Stomach smooth muscle (tissue), 2 donors: ENCODE data around the gene NPPC.

Experiments
- H3K27ac ChIP-seq: one replicate; pipeline ENCODE4 v1.7.0; 2013; ENCODE audit warnings: mild to moderate bottlenecking, low read length, inconsistent platforms
- H3K27me3 ChIP-seq, 2 donors: one replicate each; pipeline ENCODE4 v1.7.0; 2013; ENCODE audit warnings: low read length in 2 of 2; ENCODE audit not compliant: insufficient read depth in 2 of 2, control insufficient read depth in 1 of 2
- H3K36me3 ChIP-seq, 2 donors: one replicate each; pipeline ENCODE4 v1.7.0; 2013; ENCODE audit warnings: low read length in 2 of 2; ENCODE audit not compliant: control insufficient read depth in 2 of 2, insufficient read depth in 2 of 2
- H3K4me1 ChIP-seq: one replicate; pipeline ENCODE4 v1.7.0; 2013; ENCODE audit warnings: low read length; ENCODE audit not compliant: control insufficient read depth, insufficient read depth
- H3K4me3 ChIP-seq, 2 donors: one replicate each; pipeline ENCODE4 v1.7.0; 2013; ENCODE audit warnings: low read length in 2 of 2
- H3K9ac ChIP-seq, 2 donors: one replicate each; pipeline ENCODE4 v1.7.0; 2013; ENCODE audit warnings: low read length in 2 of 2, mild to moderate bottlenecking in 1 of 2
- H3K9me3 ChIP-seq, 2 donors: one replicate each; pipeline ENCODE4 v1.7.0; 2013; ENCODE audit warnings: low read length in 2 of 2; ENCODE audit not compliant: control insufficient read depth in 2 of 2
- donor health status: healthy.
- donor health status: Pancreatic carcinoma.

The NPPC gene, protein sequence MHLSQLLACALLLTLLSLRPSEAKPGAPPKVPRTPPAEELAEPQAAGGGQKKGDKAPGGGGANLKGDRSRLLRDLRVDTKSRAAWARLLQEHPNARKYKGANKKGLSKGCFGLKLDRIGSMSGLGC

DNA sequence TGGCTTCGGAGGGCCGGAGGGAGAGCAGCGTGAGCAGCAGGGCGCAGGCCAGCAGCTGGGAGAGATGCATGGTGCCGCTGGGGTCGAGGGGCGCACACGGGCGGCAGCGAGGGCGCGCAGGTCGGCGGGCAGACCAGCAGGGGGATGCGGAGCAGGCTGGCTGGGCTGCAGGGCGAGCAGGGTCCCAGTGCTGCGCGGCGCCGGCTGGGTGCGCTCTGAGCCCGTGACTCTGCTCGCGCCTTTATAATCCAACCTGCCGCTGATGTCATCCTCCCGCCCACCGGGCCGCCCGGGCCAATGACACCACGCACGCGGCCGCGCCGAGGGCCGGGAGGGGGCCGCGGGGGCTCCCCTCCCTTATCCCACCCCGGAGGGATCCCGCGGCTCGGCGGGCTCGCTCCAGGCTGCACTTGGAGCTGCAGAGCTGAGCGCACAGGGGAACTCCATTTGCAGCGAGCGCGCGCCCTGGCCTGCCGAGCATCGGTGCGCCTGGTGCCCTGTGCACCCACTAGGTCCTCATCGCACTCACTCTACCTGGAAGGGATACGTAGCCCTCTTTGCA lies at the start of gene NPPC:
Gene NPPC, minus strand, starts transcription at position 217 of the 562 bp plus-strand sequence. Its CDS starts 147 bp downstream, at position 70.
- peaks cover 55 to 58% of the 10 kb centered on the region in 2 donors for H3K27me3 ChIP-seq
- H3K9ac ChIP-seq = no peak within 1 kb of the TSS

GRCh38 chr2:231975001-231975400 lies 48.8 kb upstream of the NPPC start:
- H3K4me1 ChIP-seq = no peaks in the 10 kb centered on the region
- H3K36me3 ChIP-seq = no peaks in the 10 kb centered on the region
- no peaks in the 10 kb centered on the region for H3K9me3 ChIP-seq
- no peak overlapping the region for H3K4me3 ChIP-seq
- H3K27me3 ChIP-seq = no peaks in the 10 kb centered on the region
- H3K27ac ChIP-seq = no peak overlapping the region
- H3K9ac ChIP-seq = no peak overlapping the region

More for the DNA sequence above, at the start of gene NPPC:
- Histone ChIP-seq H3K27ac (no peak within 1 kb of the TSS), H3K9me3 (no peaks in the 10 kb centered on the region), H3K4me3 (peak within 1 kb of the TSS; percentile 59 to 74), H3K4me1 (peaks cover 40% of the 10 kb centered on the region), H3K36me3 (no peaks in the 10 kb centered on the region)

- Histone ChIP-seq H3K9ac (no peak overlapping the region), H3K27ac (no peak overlapping the region), H3K4me3 (no peak overlapping the region), H3K4me1 (no peaks in the 10 kb centered on the region), H3K27me3 (no peaks in the 10 kb centered on the region), H3K9me3 (no peaks in the 10 kb centered on the region), H3K36me3 (no peaks in the 10 kb centered on the region)
These were observed 44.3 kb upstream of the NPPC start for GRCh38 chr2:231970461-231970860.

DNA sequence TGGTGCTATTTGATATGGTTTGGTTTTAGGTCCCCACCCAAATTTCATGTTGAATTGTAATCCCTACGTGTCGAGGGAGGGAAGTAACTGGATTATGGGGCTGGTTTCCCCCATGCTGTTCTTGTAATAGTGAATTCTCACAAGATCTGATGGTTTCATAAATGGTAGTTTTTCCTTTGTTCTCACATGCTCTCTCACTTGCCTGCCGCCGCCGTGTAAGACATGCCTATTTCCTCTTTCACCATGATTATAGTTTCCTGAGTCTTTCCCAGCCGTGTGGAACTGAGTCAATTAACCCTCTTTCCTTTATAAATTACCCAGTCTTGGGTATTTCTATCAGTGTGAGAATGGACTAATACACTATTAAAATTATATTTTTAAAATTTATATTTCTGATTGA lies 42.6 kb upstream of the NPPC start:
- H3K9ac ChIP-seq = no peak overlapping the region
- no peak overlapping the region for H3K27ac ChIP-seq
- H3K4me3 ChIP-seq = no peak overlapping the region
- no peaks in the 10 kb centered on the region for H3K9me3 ChIP-seq
- no peaks in the 10 kb centered on the region for H3K4me1 ChIP-seq
- no peaks in the 10 kb centered on the region for H3K36me3 ChIP-seq
- H3K27me3 ChIP-seq = no peaks in the 10 kb centered on the region

- Histone ChIP-seq H3K9me3 (no peaks in the 10 kb centered on the region), H3K27ac (no peak overlapping the region), H3K36me3 (no peaks in the 10 kb centered on the region), H3K4me3 (no peak overlapping the region), H3K9ac (no peak overlapping the region), H3K4me1 (no peaks in the 10 kb centered on the region), H3K27me3 (no peaks in the 10 kb centered on the region)
These were observed 40.7 kb upstream of the NPPC start for GRCh38 chr2:231966886-231967285.

DNA sequence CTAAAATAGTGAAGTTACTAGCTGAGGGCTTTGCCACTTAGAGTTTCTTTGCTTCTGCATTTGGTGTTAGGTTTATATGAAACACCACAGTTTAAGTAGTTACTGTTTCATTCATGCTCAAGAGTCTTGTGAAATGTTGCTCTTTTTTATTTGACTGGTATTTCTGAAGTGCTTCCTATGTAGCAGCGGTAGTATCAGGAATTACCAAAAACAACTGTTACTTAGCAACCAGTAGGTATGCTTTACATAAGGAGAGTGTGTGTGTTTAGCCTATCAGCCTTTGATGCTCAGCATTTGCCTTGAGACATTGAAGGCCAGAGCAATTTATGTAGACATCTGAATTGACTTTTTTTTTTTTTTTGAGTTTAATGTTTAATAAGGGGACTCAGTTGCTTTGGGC lies 38.9 kb upstream of the NPPC start:
- H3K9me3 ChIP-seq = no peaks in the 10 kb centered on the region
- no peak overlapping the region for H3K9ac ChIP-seq
- H3K27me3 ChIP-seq = no peaks in the 10 kb centered on the region
- peaks cover 6% of the 10 kb centered on the region for H3K4me1 ChIP-seq
- no peaks in the 10 kb centered on the region for H3K36me3 ChIP-seq
- H3K4me3 ChIP-seq = no peak overlapping the region
- H3K27ac ChIP-seq = no peak overlapping the region

GRCh38 chr2:231961349-231962166 lies 35.4 kb upstream of the NPPC start, which contains the start of gene DIS3L2:
DIS3L2 (plus strand) TSS chr2:231961713; CDS start chr2:232014928, 53,215 bp downstream.
- no peaks in the 10 kb centered on the region for H3K36me3 ChIP-seq
- H3K27ac ChIP-seq = peak within 1 kb of the TSS; percentile 67
- H3K4me1 ChIP-seq = peaks cover 6% of the 10 kb centered on the region
- no peaks in the 10 kb centered on the region for H3K9me3 ChIP-seq
- H3K4me3 ChIP-seq = peak within 1 kb of the TSS; percentile 96 to 99
- no peaks in the 10 kb centered on the region for H3K27me3 ChIP-seq
- H3K9ac ChIP-seq = peak within 1 kb of the TSS; percentile 86 to 89

GRCh38 chr2:231960810-231961348 lies 34.7 kb upstream of the NPPC start:
- Histone ChIP-seq H3K27me3 (no peaks in the 10 kb centered on the region), H3K4me3 (peak overlapping the region; percentile 96 to 99), H3K9ac (peak overlapping the region; percentile 78 to 86), H3K27ac (peak overlapping the region; percentile 67), H3K4me1 (peaks cover 6% of the 10 kb centered on the region), H3K36me3 (no peaks in the 10 kb centered on the region), H3K9me3 (no peaks in the 10 kb centered on the region)

DNA sequence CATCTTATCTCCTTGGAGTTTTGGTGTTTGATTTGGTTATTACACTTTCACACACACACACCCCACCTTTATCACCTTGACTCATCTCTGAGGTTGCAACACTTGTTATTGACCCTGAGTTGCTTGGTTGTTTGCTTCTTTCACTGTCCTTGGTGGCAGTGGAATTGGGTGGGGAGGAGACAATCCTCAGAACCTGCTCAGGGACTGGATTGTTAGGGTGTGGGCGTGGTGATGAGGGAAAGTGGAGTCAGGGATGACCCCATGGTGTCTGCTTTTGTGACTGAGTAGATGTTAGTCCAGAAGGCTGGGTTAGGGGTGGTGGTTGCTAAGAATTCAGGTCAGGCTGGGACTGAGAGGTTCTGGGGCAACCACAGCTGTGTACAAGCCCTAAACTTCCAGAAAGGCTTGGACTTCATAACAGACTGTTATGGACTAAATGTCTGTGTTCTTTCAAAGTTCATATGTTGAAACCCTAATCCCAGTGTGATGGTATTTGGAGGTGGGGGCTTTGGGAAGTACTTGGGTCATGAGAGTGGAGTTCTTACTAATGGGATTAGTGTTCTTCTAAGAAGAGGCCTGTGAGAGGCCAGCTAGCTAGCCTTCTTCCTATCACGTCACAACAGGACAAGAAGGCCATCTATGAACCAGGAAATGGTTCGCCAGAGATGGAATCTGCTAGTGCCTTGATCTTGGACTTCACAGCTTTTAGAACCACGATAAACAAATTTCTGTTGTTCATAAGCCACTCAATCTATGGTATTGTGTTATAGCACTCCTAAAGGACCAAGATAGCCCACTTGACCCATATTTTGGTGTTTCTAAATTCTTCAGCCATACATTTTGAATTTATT lies 31.9 kb upstream of the NPPC start:
- H3K9me3 ChIP-seq = no peaks in the 10 kb centered on the region
- no peak overlapping the region for H3K27ac ChIP-seq
- no peak overlapping the region for H3K9ac ChIP-seq
- no peaks in the 10 kb centered on the region for H3K27me3 ChIP-seq
- no peak overlapping the region for H3K4me3 ChIP-seq
- H3K4me1 ChIP-seq = peaks cover 6% of the 10 kb centered on the region
- no peaks in the 10 kb centered on the region for H3K36me3 ChIP-seq

DNA sequence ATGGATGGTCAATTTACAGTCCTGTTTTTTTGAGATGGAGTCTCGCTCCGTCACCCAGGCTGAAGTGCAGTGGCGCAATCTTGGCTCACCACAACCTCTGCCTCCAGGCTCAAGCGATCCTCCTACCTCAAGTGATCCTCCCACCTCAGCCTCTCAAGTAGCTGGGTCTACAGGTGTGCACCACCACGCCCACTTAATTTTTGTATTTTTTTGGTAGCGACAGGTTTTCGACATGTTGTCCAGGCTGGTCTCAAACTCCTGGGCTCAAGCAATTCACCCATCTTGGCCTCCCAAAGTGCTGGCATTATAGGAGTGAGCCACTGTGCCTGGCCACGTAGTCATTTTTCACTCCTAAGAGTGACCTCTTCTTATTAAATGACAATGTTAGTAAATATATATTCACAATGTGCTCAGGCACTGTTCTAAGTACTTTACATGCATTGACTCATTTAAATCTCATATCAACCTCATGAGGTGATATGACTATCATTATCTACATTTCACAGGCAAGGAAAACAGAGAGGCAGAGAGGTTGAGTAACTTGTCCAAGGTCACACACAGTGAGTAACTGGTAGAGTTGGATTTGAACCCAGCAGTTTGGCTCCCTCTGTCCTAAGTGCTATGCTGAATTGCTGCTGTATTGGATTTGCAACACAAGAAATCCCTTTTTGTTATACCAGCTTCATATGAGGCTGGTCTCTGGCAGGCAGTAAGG lies 29.7 kb upstream of the NPPC start:
- no peaks in the 10 kb centered on the region for H3K27me3 ChIP-seq
- peaks cover 3% of the 10 kb centered on the region for H3K4me1 ChIP-seq
- no peaks in the 10 kb centered on the region for H3K36me3 ChIP-seq
- no peaks in the 10 kb centered on the region for H3K9me3 ChIP-seq
- no peak overlapping the region for H3K27ac ChIP-seq
- H3K4me3 ChIP-seq = no peak overlapping the region
- no peak overlapping the region for H3K9ac ChIP-seq
